ENCODE data around the gene CST11.

GRCh38 chr20:23407781-23408464 lies 44.8 kb downstream of the CST11 start:
- TF ChIP-seq CREB1 (IDR thresholded peaks at IDR 0.05; ENCODE audit: low read depth) (no peak), NFIC (IDR thresholded peaks at IDR 0.05) (no peak), TAF1 (IDR thresholded peaks at IDR 0.05; ENCODE audit: low read depth) (no peak), REST (IDR thresholded peaks at IDR 0.05; ENCODE audit: low read depth) (no peak), MAX (IDR thresholded peaks at IDR 0.05) (no peak), YY1 (IDR thresholded peaks at IDR 0.05; ENCODE audit: low read depth) (no peak), USF1 (IDR thresholded peaks at IDR 0.05) (no peak), ZBTB7A (IDR thresholded peaks at IDR 0.05; ENCODE audit: low read depth) (no peak), TCF12 (IDR thresholded peaks at IDR 0.05; ENCODE audit: low read depth) (no peak), TEAD4 (IDR thresholded peaks at IDR 0.05) (no peak), RAD21 (IDR thresholded peaks at IDR 0.05; ENCODE audit: low read depth) (no peak), EGR1 (IDR thresholded peaks at IDR 0.05) (no peak)
